ENCODE measurements around the gene PACSIN3. TPM values are rescaled to one million over a fixed set of nuclear protein-coding genes. Genes with fewer than 3 reads are reported as not detected.

The PACSIN3 gene
- total RNA-seq, 1 donor = 12.7 TPM

DNA sequence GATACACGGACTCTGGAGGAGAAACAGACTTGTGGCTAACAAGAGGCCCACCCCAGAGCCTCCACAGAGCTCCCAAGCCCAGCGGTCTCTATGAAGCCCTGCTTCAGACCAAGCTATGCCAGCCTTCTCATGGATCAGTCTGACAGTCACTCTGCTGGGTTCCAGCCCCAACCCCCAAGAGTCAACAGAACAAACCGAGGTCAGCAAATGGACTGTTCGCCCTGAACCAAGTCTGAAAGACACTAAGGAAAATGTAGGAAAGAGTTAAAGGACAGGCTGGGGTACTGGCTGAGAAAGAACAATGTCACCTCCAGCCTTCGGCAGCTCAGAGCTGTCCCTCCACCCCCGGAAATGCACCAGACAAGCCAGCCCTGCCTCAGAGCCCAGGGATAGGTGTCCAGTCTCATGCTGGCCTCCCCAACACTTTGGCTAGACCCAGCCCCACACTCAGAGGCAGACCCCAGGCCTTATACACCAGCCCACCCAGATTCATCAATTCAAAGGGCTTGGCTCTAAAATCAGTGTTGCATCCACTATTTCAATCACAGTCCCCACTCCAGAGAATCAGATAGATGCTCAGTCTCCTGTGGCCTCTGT, 13.4 kb downstream of the PACSIN3 start:
- Histone ChIP-seq H3K4me1 (ENCODE audit: insufficient read depth, low read length) (peaks cover 17% of the 10 kb centered on the region), H3K27me3 (ENCODE audit: insufficient read depth, low read length) (no peaks in the 10 kb centered on the region), H3K79me2 (ENCODE audit: insufficient read depth, low read length) (peaks cover 77% of the 10 kb centered on the region), H2AFZ (ENCODE audit: low read length) (no peak overlapping the region), H3K4me3 (ENCODE audit: insufficient read depth, low read length) (no peak overlapping the region), H4K20me1 (ENCODE audit: insufficient read depth, low read length) (peaks cover 41% of the 10 kb centered on the region), H3K27ac (ENCODE audit: low read depth, low read length) (no peak overlapping the region), H3K9me3 (ENCODE audit: low read depth, low read length) (no peaks in the 10 kb centered on the region), H3K36me3 (ENCODE audit: insufficient read depth, low read length) (peaks cover 66% of the 10 kb centered on the region), H3K4me2 (ENCODE audit: insufficient read depth, low read length) (no peak overlapping the region)
- DNase-seq (ENCODE audit: insufficient read length, low spot score, missing footprints) = peak; percentile 14
- TF ChIP-seq, protein P1, sequence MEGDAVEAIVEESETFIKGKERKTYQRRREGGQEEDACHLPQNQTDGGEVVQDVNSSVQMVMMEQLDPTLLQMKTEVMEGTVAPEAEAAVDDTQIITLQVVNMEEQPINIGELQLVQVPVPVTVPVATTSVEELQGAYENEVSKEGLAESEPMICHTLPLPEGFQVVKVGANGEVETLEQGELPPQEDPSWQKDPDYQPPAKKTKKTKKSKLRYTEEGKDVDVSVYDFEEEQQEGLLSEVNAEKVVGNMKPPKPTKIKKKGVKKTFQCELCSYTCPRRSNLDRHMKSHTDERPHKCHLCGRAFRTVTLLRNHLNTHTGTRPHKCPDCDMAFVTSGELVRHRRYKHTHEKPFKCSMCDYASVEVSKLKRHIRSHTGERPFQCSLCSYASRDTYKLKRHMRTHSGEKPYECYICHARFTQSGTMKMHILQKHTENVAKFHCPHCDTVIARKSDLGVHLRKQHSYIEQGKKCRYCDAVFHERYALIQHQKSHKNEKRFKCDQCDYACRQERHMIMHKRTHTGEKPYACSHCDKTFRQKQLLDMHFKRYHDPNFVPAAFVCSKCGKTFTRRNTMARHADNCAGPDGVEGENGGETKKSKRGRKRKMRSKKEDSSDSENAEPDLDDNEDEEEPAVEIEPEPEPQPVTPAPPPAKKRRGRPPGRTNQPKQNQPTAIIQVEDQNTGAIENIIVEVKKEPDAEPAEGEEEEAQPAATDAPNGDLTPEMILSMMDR (IDR thresholded peaks at IDR 0.05; ENCODE audit: extremely low read depth, low read depth, low read length) = no peak

DNA sequence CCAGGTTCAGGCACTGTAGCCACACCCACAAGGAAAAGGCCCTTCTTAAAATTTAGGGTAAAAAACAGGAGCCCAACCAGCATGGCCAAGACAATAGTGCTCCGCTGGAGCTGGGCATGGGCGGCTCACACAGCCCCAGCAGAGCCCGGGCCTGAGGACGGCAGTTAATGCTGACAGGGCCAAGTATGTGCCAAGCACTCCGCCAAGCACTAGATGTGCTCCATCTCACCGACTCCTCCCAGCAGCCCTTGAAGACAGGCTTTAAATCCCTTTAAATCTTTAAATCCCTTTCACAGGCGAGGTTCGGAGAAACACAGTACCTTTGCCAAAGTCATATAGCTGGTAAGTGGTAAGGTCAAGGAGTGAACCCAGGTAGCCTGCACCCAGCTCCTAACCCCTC, 14.4 kb downstream of the PACSIN3 start:
- DNase-seq (ENCODE audit: insufficient read length, low spot score, missing footprints) = peak; percentile 79
- Histone ChIP-seq H3K4me3 (ENCODE audit: insufficient read depth, low read length) (no peak overlapping the region), H3K9me3 (ENCODE audit: low read depth, low read length) (no peaks in the 10 kb centered on the region), H3K4me1 (ENCODE audit: insufficient read depth, low read length) (peaks cover 9% of the 10 kb centered on the region), H3K27ac (ENCODE audit: low read depth, low read length) (no peak overlapping the region), H3K27me3 (ENCODE audit: insufficient read depth, low read length) (no peaks in the 10 kb centered on the region), H3K4me2 (ENCODE audit: insufficient read depth, low read length) (no peak overlapping the region), H3K36me3 (ENCODE audit: insufficient read depth, low read length) (peaks cover 76% of the 10 kb centered on the region), H3K79me2 (ENCODE audit: insufficient read depth, low read length) (peaks cover 80% of the 10 kb centered on the region), H4K20me1 (ENCODE audit: insufficient read depth, low read length) (peaks cover 42% of the 10 kb centered on the region), H2AFZ (ENCODE audit: low read length) (no peak overlapping the region)
- TF ChIP-seq, protein P1 (IDR thresholded peaks at IDR 0.05; ENCODE audit: extremely low read depth, low read depth, low read length) = no peak

DNA sequence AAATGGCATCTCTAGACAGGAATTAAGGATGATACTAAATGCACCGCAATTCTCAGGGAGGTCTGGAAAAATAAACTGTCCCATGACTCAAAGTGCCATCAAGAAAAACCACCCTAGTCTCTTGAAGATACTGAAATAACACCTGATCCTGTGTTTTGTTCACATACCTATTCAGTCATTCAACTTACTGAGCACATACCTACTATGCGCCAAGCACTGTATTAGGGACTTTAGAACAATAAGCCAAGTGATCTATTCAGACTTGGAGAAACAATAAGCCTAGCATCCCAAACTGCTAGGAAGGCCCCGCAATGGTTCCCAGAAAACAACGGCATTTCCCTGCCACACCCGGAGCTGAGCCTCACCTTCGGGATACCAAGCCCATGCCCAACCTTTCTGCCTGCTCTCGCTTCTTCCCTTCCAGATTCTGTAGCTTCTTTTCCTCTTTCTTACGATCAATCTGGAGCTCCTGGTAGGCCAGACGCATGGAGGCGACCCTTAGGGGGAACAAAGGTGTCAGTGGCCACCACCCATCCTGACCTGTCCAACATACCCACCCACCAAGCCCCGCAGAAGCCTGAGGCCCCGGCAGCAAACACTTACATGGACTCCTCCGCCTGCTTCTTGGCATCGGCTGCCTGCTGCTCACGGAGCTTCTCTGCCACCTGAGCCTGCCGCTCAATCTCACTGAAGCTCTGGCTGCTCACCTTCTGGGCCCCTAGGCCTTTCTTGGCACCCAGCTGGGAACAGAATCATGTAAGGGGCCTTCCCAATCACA, 15.0 kb downstream of the PACSIN3 start:
- no peaks in the 10 kb centered on the region for H3K27me3 ChIP-seq (ENCODE audit: insufficient read depth, low read length)
- H3K36me3 ChIP-seq (ENCODE audit: insufficient read depth, low read length) = peaks cover 82% of the 10 kb centered on the region
- no peak overlapping the region for H3K4me2 ChIP-seq (ENCODE audit: insufficient read depth, low read length)
- TF ChIP-seq, protein P1 (IDR thresholded peaks at IDR 0.05; ENCODE audit: extremely low read depth, low read depth, low read length) = no peak
- H3K4me1 ChIP-seq (ENCODE audit: insufficient read depth, low read length) = peaks cover 9% of the 10 kb centered on the region
- peaks cover 41% of the 10 kb centered on the region for H4K20me1 ChIP-seq (ENCODE audit: insufficient read depth, low read length)
- DNase-seq (ENCODE audit: insufficient read length, low spot score, missing footprints) = peak; percentile 62
- H3K27ac ChIP-seq (ENCODE audit: low read depth, low read length) = no peak overlapping the region
- no peak overlapping the region for H2AFZ ChIP-seq (ENCODE audit: low read length)
- no peaks in the 10 kb centered on the region for H3K9me3 ChIP-seq (ENCODE audit: low read depth, low read length)
- H3K4me3 ChIP-seq (ENCODE audit: insufficient read depth, low read length) = no peak overlapping the region
- peaks cover 76% of the 10 kb centered on the region for H3K79me2 ChIP-seq (ENCODE audit: insufficient read depth, low read length)

DNA sequence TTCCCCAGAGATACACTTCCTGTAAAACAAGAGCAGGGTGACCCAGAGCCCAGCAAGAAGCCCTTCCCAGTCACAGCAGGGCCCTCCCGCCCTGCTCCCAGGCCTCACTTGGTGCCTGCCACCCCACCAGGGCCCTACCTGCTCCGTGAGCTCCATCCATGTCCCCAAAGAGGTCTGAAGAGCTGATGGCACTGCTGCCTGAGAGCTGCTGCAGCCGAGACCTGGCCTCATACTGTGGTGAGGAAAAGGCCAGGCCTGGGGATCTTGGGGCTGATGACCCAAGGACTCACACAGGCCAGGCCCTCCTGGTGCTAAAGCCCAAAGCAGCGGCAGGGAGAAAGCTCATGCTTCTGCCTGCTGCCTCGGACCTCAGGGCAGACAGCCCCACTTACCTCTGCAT, 19.9 kb downstream of the PACSIN3 start:
- H3K27ac ChIP-seq (ENCODE audit: low read depth, low read length) = no peak overlapping the region
- no peaks in the 10 kb centered on the region for H3K9me3 ChIP-seq (ENCODE audit: low read depth, low read length)
- peak; percentile 17 for DNase-seq (ENCODE audit: insufficient read length, low spot score, missing footprints)
- peaks cover 72% of the 10 kb centered on the region for H3K36me3 ChIP-seq (ENCODE audit: insufficient read depth, low read length)
- H3K4me2 ChIP-seq (ENCODE audit: insufficient read depth, low read length) = no peak overlapping the region
- no peak overlapping the region for H3K4me3 ChIP-seq (ENCODE audit: insufficient read depth, low read length)
- TF ChIP-seq, protein P1 (IDR thresholded peaks at IDR 0.05; ENCODE audit: extremely low read depth, low read depth, low read length) = no peak
- peaks cover 29% of the 10 kb centered on the region for H3K79me2 ChIP-seq (ENCODE audit: insufficient read depth, low read length)
- peaks cover 7% of the 10 kb centered on the region for H3K4me1 ChIP-seq (ENCODE audit: insufficient read depth, low read length)
- no peak overlapping the region for H2AFZ ChIP-seq (ENCODE audit: low read length)
- no peaks in the 10 kb centered on the region for H3K27me3 ChIP-seq (ENCODE audit: insufficient read depth, low read length)
- peaks cover 31% of the 10 kb centered on the region for H4K20me1 ChIP-seq (ENCODE audit: insufficient read depth, low read length)
